IPS-20b (cell line): ENCODE results near the gene FBLN2.

ENCODE experiments used
- H3K27ac ChIP-seq: one replicate; pipeline ENCODE4 v1.5.1; 2013; ENCODE audit warnings: low read length
- H3K27me3 ChIP-seq: 2 replicates; pipeline ENCODE4 v1.6.1; 2013; ENCODE audit warnings: mild to moderate bottlenecking, low read length, inconsistent platforms; ENCODE audit not compliant: insufficient read depth
- H3K36me3 ChIP-seq: 2 replicates; pipeline ENCODE4 v1.6.1; 2013; ENCODE audit warnings: low read depth, mild to moderate bottlenecking, inconsistent platforms, low read length, moderate library complexity; ENCODE audit not compliant: insufficient read depth
- H3K4me1 ChIP-seq: 2 replicates; pipeline ENCODE4 v1.6.1; 2013; ENCODE audit warnings: mild to moderate bottlenecking, control low read depth, inconsistent platforms, low read length, moderate library complexity; ENCODE audit not compliant: insufficient read depth
- H3K4me3 ChIP-seq: 2 replicates; pipeline ENCODE4 v1.5.1; 2013; ENCODE audit warnings: mild to moderate bottlenecking, low read length, inconsistent platforms
- H3K9ac ChIP-seq: 2 replicates; pipeline ENCODE4 v1.6.1; 2013; ENCODE audit warnings: low read depth, mild to moderate bottlenecking, inconsistent platforms, low read length, moderate library complexity
- H3K9me3 ChIP-seq: 2 replicates; pipeline ENCODE4 v1.6.1; 2013; ENCODE audit warnings: mild to moderate bottlenecking, low read depth, low read length, inconsistent platforms; ENCODE audit not compliant: insufficient read depth

Gene FBLN2

DNA sequence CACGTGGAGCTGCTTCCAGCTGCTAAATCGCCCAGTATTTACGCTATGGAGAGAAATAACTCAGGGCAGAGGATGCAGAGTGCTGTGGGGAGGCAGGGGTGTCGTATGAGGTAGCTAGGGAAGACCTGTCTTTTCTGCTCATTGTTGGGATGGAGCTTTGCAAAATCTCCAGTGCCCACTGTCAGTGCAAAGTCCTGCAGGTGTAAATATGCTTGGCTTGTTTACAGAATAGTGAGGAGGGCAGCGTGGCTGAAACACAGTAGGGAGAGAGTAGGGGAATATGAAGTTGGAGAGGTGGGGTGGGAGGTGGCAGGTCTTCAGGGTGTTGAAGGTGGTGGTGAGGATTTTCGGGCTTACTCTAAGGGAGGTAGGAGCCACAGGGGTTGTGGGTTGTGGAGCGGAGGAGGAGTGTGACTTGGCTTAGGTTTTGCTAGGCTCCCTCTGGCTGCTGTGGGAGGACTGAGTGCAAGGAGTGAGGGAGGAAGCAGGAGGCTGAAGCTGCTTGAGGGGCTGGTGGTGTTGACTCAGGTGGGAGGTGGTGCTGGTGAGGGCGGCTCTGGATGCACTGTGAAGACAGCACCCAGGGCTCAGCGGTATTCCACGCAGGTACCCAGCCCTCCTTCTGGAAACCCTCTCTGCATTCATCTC is 125.7 kb downstream of the FBLN2 start:
- Histone ChIP-seq H3K4me1 (no peaks in the 10 kb centered on the region), H3K9me3 (no peaks in the 10 kb centered on the region), H3K9ac (no peak overlapping the region), H3K36me3 (no peaks in the 10 kb centered on the region), H3K4me3 (no peak overlapping the region), H3K27ac (no peak overlapping the region), H3K27me3 (no peaks in the 10 kb centered on the region)

DNA sequence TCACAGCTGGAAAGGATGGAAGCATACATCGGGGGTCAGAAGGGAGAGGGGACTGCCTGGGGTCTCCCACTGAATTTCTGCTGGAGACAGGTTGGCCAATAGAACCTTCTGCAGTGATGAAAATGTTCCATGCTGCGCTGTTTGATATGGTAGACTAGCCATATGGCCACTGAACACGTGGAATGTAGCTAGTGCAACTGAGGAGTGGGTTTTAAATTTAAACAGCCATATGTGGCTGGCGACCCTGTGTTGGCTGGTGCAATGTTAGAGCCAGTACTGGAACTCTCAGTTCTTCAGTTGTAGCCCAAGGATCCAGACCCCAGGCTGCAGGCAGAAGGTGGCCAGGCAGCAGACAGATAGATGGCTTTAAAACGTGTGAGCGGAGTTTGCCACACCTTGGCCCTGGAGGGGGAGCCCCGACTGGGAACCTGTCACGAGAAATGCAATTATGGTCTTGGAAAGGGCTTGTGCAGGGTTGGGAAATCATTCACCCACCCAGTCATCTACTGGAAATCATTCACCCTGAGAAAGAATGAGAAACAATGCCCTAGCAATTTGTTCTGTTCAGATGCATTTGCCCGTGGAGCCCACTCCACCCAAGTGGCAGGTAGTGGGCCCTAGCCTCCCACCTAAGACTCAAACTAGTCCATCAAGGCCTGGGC is 127.6 kb downstream of the FBLN2 start:
- no peaks in the 10 kb centered on the region for H3K4me1 ChIP-seq
- H3K27ac ChIP-seq: no peak overlapping the region
- no peaks in the 10 kb centered on the region for H3K9me3 ChIP-seq
- no peak overlapping the region for H3K4me3 ChIP-seq
- no peak overlapping the region for H3K9ac ChIP-seq
- no peaks in the 10 kb centered on the region for H3K27me3 ChIP-seq
- no peaks in the 10 kb centered on the region for H3K36me3 ChIP-seq

DNA sequence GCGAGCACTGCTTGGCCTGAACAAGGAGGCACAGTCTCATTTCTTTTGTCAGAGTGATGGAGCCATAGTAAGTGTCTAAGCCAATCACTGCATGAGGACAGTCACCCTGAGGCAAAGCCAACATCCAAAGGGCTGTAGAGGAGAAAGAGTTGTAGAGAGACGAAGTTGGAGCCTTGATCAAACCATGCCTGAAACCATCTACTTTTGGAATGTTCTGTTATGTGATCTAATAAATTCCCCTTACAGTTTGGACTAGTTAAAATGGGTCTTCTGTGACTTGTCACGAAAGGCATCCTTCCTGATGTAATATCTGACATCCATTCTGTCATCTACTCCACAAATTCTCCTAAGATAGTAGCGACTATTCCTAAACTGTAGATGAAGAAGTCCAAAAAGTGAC is 128.3 kb downstream of the FBLN2 start:
- no peak overlapping the region for H3K4me3 ChIP-seq
- H3K9me3 ChIP-seq: no peaks in the 10 kb centered on the region
- no peaks in the 10 kb centered on the region for H3K36me3 ChIP-seq
- no peak overlapping the region for H3K27ac ChIP-seq
- H3K4me1 ChIP-seq: no peaks in the 10 kb centered on the region
- H3K9ac ChIP-seq: no peak overlapping the region
- H3K27me3 ChIP-seq: no peaks in the 10 kb centered on the region

DNA sequence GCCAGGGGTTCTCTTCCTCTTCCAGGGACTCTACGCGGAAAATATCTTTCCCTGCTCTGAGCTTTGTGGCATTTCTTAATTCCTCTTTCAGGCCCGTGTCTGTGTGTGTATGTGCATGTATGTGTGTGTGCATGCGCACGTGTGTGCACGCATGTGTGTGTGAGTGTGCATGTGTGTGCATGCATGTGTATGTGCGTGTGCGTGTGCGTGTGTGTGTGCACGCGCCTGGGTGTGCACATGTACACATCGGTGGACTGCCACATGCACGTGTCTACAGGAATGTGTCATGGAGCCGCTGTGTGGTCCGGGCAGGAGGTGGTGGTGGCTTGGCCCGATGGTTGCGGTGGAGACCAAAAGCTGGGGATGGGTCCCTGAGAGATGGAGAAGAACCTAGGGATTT is 133.0 kb downstream of the FBLN2 start:
- H3K27me3 ChIP-seq: no peaks in the 10 kb centered on the region
- no peak overlapping the region for H3K27ac ChIP-seq
- H3K4me1 ChIP-seq: no peaks in the 10 kb centered on the region; the same call in 1 of the 2 replicates
- H3K9me3 ChIP-seq: no peaks in the 10 kb centered on the region
- no peak overlapping the region for H3K4me3 ChIP-seq
- H3K36me3 ChIP-seq: no peaks in the 10 kb centered on the region
- no peak overlapping the region for H3K9ac ChIP-seq

DNA sequence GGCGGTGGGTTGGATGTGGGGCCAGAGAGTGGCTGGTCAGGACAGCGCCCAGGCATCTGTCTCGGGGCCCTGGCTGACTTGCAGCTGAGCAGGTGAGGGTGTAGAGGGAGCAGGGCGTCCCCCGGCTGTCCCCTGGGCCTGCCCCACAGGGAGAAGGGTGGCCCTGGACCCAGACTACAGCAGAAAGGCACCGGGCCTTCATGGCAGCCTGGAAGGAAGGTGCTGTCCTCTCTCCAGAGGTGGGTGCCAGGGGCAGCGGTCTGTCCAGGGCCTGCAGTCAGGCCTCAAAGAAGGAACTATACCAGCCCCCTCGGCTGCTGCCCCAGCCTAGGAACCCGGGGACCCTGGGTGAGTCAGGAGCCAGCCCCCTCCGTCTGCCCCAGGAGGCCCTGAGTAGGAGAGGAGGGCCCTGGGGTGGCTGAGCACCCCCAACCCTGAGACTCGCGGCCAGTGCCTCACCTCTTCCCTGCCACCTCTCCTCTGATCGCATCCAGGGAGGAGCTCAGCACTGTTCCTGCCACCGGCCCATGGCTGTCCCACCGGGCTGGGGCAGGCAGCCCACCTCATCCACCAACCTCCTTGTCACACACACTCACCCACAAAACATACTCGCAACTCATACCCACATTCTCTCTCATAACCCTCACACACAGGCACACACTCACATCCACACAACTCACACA is 133.5 kb downstream of the FBLN2 start:
- no peak overlapping the region for H3K27ac ChIP-seq
- peaks cover under 1% of the 10 kb centered on the region; the same call in 1 of the 2 replicates for H3K4me1 ChIP-seq
- H3K9ac ChIP-seq: no peak overlapping the region
- H3K36me3 ChIP-seq: no peaks in the 10 kb centered on the region
- H3K9me3 ChIP-seq: no peaks in the 10 kb centered on the region
- no peaks in the 10 kb centered on the region for H3K27me3 ChIP-seq
- no peak overlapping the region for H3K4me3 ChIP-seq

DNA sequence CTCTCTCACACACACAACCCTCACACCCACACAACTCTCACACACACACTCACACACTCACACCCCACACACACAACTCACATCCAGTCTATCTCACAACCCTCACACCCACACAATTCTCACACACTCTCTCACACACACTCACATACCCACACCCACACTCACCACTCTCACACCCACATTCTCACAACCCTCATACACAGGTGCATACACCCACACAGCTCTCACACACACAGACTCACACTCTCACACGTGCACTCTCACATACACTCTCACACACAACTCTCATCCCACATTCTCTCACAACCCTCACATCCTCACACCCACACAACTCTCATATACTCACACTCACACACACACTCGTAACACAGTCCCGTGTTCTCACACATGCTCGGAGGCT is 134.4 kb downstream of the FBLN2 start:
- Histone ChIP-seq H3K27me3 (no peaks in the 10 kb centered on the region), H3K4me3 (no peak overlapping the region), H3K36me3 (no peaks in the 10 kb centered on the region), H3K9me3 (no peaks in the 10 kb centered on the region), H3K27ac (no peak overlapping the region), H3K4me1 (peaks cover 8% of the 10 kb centered on the region; the same call in 1 of the 2 replicates), H3K9ac (no peak overlapping the region)

DNA sequence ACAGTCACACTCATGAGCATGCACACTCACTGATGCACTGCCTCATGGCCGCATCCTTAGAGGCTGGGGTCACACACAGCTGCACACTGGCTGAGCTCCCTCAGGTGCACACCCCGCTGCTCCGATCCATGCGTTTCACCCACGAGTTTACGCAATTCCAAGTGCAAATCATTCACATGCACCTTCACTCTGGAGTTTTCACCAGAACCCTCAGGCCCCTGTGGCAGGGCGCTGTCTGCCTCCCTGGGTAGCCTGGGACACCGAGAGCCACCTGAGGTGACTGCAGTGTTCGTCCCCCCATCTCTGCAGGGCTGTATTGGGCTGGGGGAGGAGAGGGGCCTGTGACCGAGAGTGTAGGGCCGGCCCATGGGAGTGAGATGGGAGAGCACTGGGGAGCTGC is 134.8 kb downstream of the FBLN2 start:
- Histone ChIP-seq H3K4me3 (no peak overlapping the region), H3K27ac (no peak overlapping the region), H3K9me3 (no peaks in the 10 kb centered on the region), H3K36me3 (no peaks in the 10 kb centered on the region), H3K9ac (no peak overlapping the region), H3K27me3 (no peaks in the 10 kb centered on the region), H3K4me1 (peaks cover 11% of the 10 kb centered on the region; the same call in 1 of the 2 replicates)

DNA sequence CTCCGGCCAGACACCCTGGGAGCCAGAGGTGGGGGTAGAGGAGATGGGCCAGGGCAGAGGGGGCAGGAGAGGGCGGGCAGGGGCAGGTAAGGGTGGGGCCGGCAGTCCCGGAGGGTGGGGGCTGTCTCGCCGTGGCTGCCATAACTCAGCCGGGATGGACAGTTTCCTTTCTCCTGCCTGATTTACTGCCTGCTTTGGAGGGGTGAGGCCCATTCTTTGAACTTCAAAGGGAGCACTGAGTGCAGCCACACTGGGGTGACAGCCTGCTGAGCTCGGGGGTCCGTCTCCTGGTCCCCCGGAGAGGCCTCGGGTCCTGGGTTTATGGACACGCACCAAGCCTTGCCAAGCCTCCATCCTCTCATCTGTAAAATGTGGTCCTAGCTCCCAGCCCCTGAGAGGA is 135.4 kb downstream of the FBLN2 start:
- no peak overlapping the region for H3K4me3 ChIP-seq
- H3K27me3 ChIP-seq: no peaks in the 10 kb centered on the region
- no peak overlapping the region for H3K27ac ChIP-seq
- H3K9me3 ChIP-seq: no peaks in the 10 kb centered on the region
- no peak overlapping the region for H3K9ac ChIP-seq
- no peaks in the 10 kb centered on the region for H3K36me3 ChIP-seq
- peaks cover 11% of the 10 kb centered on the region; the same call in 1 of the 2 replicates for H3K4me1 ChIP-seq

DNA sequence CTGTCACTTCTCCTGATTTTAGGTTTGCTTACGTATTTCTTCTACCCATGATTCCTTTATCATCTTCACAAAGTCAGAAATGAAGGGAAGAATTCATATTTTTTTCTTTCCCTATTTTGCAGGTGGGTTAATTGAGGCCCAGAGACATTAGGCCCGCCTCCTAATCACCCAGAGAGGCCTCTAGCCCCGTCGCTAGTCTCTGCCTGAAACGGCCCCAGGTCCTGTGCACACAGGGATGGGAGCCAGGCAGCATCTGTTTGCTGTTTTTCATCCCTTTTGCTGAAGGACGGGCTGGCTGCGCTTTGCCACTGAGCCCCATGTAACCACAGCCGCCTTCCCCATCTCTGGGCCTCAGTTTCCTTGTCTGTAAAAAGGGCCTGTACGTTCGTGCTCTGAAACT is 135.9 kb downstream of the FBLN2 start:
- H3K27me3 ChIP-seq: no peaks in the 10 kb centered on the region
- peaks cover 11% of the 10 kb centered on the region; the same call in 1 of the 2 replicates for H3K4me1 ChIP-seq
- H3K9me3 ChIP-seq: no peaks in the 10 kb centered on the region

DNA sequence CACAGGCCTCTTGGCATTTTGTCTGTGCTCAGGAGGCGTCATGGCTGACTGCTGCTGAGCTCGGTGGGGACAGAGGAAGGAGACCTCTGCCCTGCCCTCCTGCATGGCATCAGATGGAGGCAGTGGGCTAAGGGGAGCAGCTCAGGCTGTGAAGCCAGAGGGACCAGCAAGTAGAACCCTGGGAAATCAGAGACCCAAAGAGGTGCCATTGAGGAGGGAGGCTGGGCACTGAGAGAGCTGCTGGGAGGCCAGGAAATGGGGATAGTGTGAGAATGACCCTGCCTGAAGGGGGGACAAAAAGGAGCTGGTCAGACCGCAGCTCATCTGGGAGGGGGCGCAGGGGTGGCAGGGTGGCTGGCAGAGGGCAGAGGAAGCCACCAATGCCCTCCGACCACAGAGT is 136.8 kb downstream of the FBLN2 start:
- no peak overlapping the region for H3K4me3 ChIP-seq
- no peak overlapping the region for H3K9ac ChIP-seq
- H3K27ac ChIP-seq: no peak overlapping the region
- no peaks in the 10 kb centered on the region for H3K9me3 ChIP-seq
- H3K36me3 ChIP-seq: no peaks in the 10 kb centered on the region
- no peaks in the 10 kb centered on the region for H3K27me3 ChIP-seq
- peaks cover 11% of the 10 kb centered on the region; the same call in 1 of the 2 replicates for H3K4me1 ChIP-seq

More for the DNA sequence above, 135.9 kb downstream of the FBLN2 start:
- no peak overlapping the region for H3K27ac ChIP-seq
- no peak overlapping the region for H3K9ac ChIP-seq
- no peak overlapping the region for H3K4me3 ChIP-seq
- no peaks in the 10 kb centered on the region for H3K36me3 ChIP-seq

DNA sequence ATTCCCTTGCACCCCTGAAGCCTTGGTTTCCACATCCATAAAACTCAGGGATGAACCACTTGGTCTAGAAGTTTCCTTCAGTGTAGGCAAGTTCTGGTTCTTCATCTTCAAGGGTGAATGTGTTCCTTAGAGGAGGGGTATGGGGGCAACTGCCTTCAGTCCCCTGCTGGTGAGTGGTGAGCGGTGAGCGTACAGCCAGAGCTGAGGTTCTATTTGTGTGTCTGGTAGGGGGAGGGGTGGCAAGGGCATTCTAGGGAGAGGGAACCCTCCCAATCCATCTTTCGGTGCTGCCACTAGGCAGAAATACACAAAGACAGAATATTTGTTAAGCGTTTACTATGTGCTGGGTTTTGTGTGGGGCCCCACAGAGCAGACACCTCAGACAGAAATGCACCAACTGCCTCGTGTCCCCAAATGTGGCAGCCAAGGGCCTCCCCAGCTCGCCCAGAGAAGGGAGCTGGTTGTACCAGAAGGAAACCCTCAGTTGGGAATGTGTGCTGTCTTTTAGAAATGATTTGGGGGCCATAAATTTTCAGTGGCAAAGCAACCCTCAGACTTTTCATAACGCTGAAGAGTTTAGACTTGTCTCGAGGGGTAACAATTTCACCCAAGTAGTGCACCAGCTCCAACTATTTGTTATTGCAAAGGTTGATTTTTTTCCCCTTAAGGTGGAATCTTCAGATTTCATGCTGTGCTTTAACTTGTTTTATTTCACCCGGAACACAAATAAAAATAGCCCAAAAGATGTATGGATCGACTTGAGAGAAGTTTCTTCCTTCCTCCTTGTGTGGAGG is 137.6 kb downstream of the FBLN2 start:
- H3K27me3 ChIP-seq: no peaks in the 10 kb centered on the region
- no peak overlapping the region for H3K27ac ChIP-seq
- H3K4me1 ChIP-seq: peaks cover 11% of the 10 kb centered on the region; the same call in 1 of the 2 replicates
- no peaks in the 10 kb centered on the region for H3K9me3 ChIP-seq
- no peak overlapping the region for H3K4me3 ChIP-seq
- H3K9ac ChIP-seq: no peak overlapping the region
- no peaks in the 10 kb centered on the region for H3K36me3 ChIP-seq
